ENCODE measurements around the gene FYTTD1.

FYTTD1 gene

GRCh38 chr3:197736491-197737318, 13.0 kb upstream of the FYTTD1 start, which contains the start of gene RUBCN:
Gene RUBCN, minus strand, starts transcription at chr3:197736904. Its CDS starts 185 bp downstream, at chr3:197736719.
- ChIA-PET CTCF (interaction anchor here (1.1 kb wide), 1 partner anchor 12 kb away, joined by 3 read pairs; the partner anchor contains the start of gene FYTTD1), POLR2A (no interaction called here)
- H3K9me3 ChIP-seq (ENCODE audit: control extremely low read depth in 1 of 5, control insufficient read depth in 4 of 5, insufficient read depth in 2 of 5, low read depth in 1 of 5, low read length in 4 of 5): no peaks in the 10 kb centered on the region
- peaks cover 7 to 30% (median 29%) of the 10 kb centered on the region in 4 experiments for H3K4me1 ChIP-seq (ENCODE audit: control extremely low read depth in 1 of 4, control insufficient read depth in 4 of 4, insufficient read depth in 4 of 4, low read length in 3 of 4)
- 0% methylated on average over 91 of the region's 92 CpGs for WGBS (ENCODE audit: insufficient coverage)
- H3K27ac ChIP-seq (ENCODE audit: insufficient read depth in 1 of 2, low read depth in 1 of 2, low read length in 2 of 2, poor library complexity in 1 of 2, severe bottlenecking in 2 of 2): peak within 1 kb of the TSS; percentile 34 to 72
- no peaks in the 10 kb centered on the region for H3K27me3 ChIP-seq (replicated peaks in 2 of 5; ENCODE audit: control insufficient read depth in 4 of 5, insufficient read depth in 5 of 5, low read length in 4 of 5)
- peak; percentile 96 to 98 (median 97) for DNase-seq
- no peaks in the 10 kb centered on the region for H3K36me3 ChIP-seq (ENCODE audit: control insufficient read depth in 4 of 4, insufficient read depth in 4 of 4, low read length in 3 of 4)
- H3K4me3 ChIP-seq (ENCODE audit: control insufficient read depth in 1 of 7, extremely low read depth in 1 of 7, insufficient read depth in 4 of 7, low read depth in 2 of 7, low read length in 6 of 7): peak within 1 kb of the TSS; percentile 76 to 95 (median 88)

- POLR2A ChIA-PET: no interaction called here
- Histone ChIP-seq H3K27ac (ENCODE audit: insufficient read depth in 1 of 2, low read depth in 1 of 2, low read length in 2 of 2, poor library complexity in 1 of 2, severe bottlenecking in 2 of 2) (peak overlapping the region; percentile 34 to 71), H3K27me3 (replicated peaks in 2 of 5; ENCODE audit: control insufficient read depth in 4 of 5, insufficient read depth in 5 of 5, low read length in 4 of 5) (no peaks in the 10 kb centered on the region), H3K4me3 (ENCODE audit: control insufficient read depth in 1 of 7, extremely low read depth in 1 of 7, insufficient read depth in 4 of 7, low read depth in 2 of 7, low read length in 6 of 7) (peak overlapping the region; percentile 76 to 95 (median 88)), H3K4me1 (ENCODE audit: control extremely low read depth in 1 of 4, control insufficient read depth in 4 of 4, insufficient read depth in 4 of 4, low read length in 3 of 4) (peaks cover 7 to 30% (median 29%) of the 10 kb centered on the region in 4 experiments), H3K36me3 (ENCODE audit: control insufficient read depth in 4 of 4, insufficient read depth in 4 of 4, low read length in 3 of 4) (no peaks in the 10 kb centered on the region), H3K9me3 (ENCODE audit: control extremely low read depth in 1 of 5, control insufficient read depth in 4 of 5, insufficient read depth in 2 of 5, low read depth in 1 of 5, low read length in 4 of 5) (no peaks in the 10 kb centered on the region)
- 0% methylated on average over 5 of the region's 6 CpGs for WGBS (ENCODE audit: insufficient coverage)
- CTCF ChIA-PET: interaction anchor here (1.2 kb wide), 1 partner anchor 12 kb away, joined by 5 read pairs; no protein-coding TSS in a partner anchor
- DNase-seq: no peak
Observed at GRCh38 chr3:197737319-197737649, 12.4 kb upstream of the FYTTD1 start.

DNA sequence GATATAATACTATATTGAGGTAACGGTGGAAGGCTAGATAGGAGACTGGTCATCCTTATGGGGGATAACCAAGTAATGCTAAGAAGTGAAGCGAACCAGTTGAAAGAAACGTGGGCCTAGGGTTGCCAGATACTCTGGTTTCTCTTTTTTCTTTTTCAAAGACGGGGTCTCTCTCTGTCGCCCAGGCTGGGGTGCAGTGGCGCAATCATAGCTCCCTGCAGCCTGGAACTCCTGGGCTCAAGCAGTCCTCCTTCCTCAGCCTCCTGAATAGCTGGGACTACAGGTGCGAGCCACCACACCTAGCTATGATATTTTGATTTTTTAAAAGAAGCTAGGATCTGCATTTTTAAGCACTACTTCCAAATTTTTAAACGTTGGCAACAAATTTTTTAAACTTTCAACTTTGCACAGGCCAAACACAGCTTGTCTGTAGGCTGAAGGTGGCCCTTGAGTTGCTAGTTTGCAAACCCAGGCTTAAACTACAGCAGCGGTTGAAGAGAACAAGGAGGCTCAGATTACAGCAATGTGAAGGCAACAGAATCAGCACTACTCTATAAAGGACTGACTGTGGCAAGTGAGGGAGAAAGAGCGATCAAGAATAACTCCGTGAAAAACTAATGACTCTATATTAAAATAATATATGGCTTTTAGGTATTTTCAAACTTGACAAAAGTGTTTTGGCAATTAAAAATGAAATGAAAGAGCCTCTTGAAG, 11.8 kb upstream of the FYTTD1 start:
- Histone ChIP-seq H3K9me3 (ENCODE audit: control extremely low read depth in 1 of 5, control insufficient read depth in 4 of 5, insufficient read depth in 2 of 5, low read depth in 1 of 5, low read length in 4 of 5) (no peaks in the 10 kb centered on the region), H3K27me3 (replicated peaks in 2 of 5; ENCODE audit: control insufficient read depth in 4 of 5, insufficient read depth in 5 of 5, low read length in 4 of 5) (no peaks in the 10 kb centered on the region), H3K27ac (ENCODE audit: insufficient read depth in 1 of 2, low read depth in 1 of 2, low read length in 2 of 2, poor library complexity in 1 of 2, severe bottlenecking in 2 of 2) (peak overlapping the region; percentile 34 to 71), H3K4me1 (ENCODE audit: control extremely low read depth in 1 of 4, control insufficient read depth in 4 of 4, insufficient read depth in 4 of 4, low read length in 3 of 4) (peaks cover 7 to 30% (median 29%) of the 10 kb centered on the region in 4 experiments), H3K36me3 (ENCODE audit: control insufficient read depth in 4 of 4, insufficient read depth in 4 of 4, low read length in 3 of 4) (no peaks in the 10 kb centered on the region), H3K4me3 (ENCODE audit: control insufficient read depth in 1 of 7, extremely low read depth in 1 of 7, insufficient read depth in 4 of 7, low read depth in 2 of 7, low read length in 6 of 7) (peak overlapping the region in 5 of 7 experiments; percentile 76 to 95 (median 88))
- ChIA-PET POLR2A (interaction anchor here (0.6 kb wide), 1 partner anchor 45 kb away, joined by 4 read pairs; no protein-coding TSS in a partner anchor), CTCF (interaction anchor here (1.0 to 1.2 kb wide), 2 partner anchors 11 to 72 kb away, joined by 3 to 5 read pairs; no protein-coding TSS in a partner anchor)
- 83% methylated on average over 5 of the region's 11 CpGs for WGBS (ENCODE audit: insufficient coverage)
- DNase-seq: no peak

GRCh38 chr3:197742787-197743186, 6.9 kb upstream of the FYTTD1 start:
- ChIA-PET CTCF (interaction anchor here (0.6 to 0.9 kb wide), 2 partner anchors 28 to 33 kb away, joined by 3 to 4 read pairs; no protein-coding TSS in a partner anchor), POLR2A (interaction anchor here (0.6 kb wide), 1 partner anchor 147 kb away, joined by 3 read pairs; no protein-coding TSS in a partner anchor)
- H3K36me3 ChIP-seq (ENCODE audit: control insufficient read depth in 4 of 4, insufficient read depth in 4 of 4, low read length in 3 of 4): no peaks in the 10 kb centered on the region
- DNase-seq: no peak
- no peak overlapping the region for H3K4me3 ChIP-seq (ENCODE audit: control insufficient read depth in 1 of 7, extremely low read depth in 1 of 7, insufficient read depth in 4 of 7, low read depth in 2 of 7, low read length in 6 of 7)
- H3K27me3 ChIP-seq (replicated peaks in 2 of 5; ENCODE audit: control insufficient read depth in 4 of 5, insufficient read depth in 5 of 5, low read length in 4 of 5): no peaks in the 10 kb centered on the region
- H3K4me1 ChIP-seq (ENCODE audit: control extremely low read depth in 1 of 4, control insufficient read depth in 4 of 4, insufficient read depth in 4 of 4, low read length in 3 of 4): peaks cover 0 to 1% (median under 1%) of the 10 kb centered on the region in 4 experiments
- H3K9me3 ChIP-seq (ENCODE audit: control extremely low read depth in 1 of 5, control insufficient read depth in 4 of 5, insufficient read depth in 2 of 5, low read depth in 1 of 5, low read length in 4 of 5): no peaks in the 10 kb centered on the region
- H3K27ac ChIP-seq (ENCODE audit: insufficient read depth in 1 of 2, low read depth in 1 of 2, low read length in 2 of 2, poor library complexity in 1 of 2, severe bottlenecking in 2 of 2): no peak overlapping the region
- 100% methylated on average over 1 of the region's 3 CpGs for WGBS (ENCODE audit: insufficient coverage)

DNA sequence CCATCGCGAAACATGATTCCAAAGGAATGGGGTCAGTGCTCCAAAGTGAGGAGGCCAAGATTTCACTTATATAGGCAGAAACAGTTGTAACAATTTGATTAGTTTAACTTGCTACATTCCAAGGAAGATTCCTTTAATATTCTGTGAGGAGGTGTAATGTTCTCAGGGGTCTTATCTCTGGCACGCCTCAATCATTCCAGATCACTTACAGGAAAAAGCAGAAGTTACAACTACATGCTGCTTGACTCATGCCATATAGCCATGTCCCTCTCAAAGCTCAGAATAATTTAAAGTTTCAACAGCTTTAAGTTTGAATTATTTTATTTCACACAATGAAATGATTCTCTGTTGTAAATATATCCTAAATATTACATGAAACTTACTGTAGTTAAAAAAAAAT, 3.5 kb upstream of the FYTTD1 start:
- DNase-seq: peak in 1 of 3 donors; percentile 23
- ChIA-PET CTCF (interaction anchor here (0.6 to 1.1 kb wide), 2 partner anchors 11 to 108 kb away, joined by 3 read pairs; no protein-coding TSS in a partner anchor), POLR2A (no interaction called here)
- Histone ChIP-seq H3K9me3 (ENCODE audit: control extremely low read depth in 1 of 5, control insufficient read depth in 4 of 5, insufficient read depth in 2 of 5, low read depth in 1 of 5, low read length in 4 of 5) (no peaks in the 10 kb centered on the region), H3K27me3 (replicated peaks in 2 of 5; ENCODE audit: control insufficient read depth in 4 of 5, insufficient read depth in 5 of 5, low read length in 4 of 5) (no peaks in the 10 kb centered on the region), H3K4me1 (ENCODE audit: control extremely low read depth in 1 of 4, control insufficient read depth in 4 of 4, insufficient read depth in 4 of 4, low read length in 3 of 4) (peaks cover 7 to 20% (median 12%) of the 10 kb centered on the region in 4 experiments), H3K4me3 (ENCODE audit: control insufficient read depth in 1 of 7, extremely low read depth in 1 of 7, insufficient read depth in 4 of 7, low read depth in 2 of 7, low read length in 6 of 7) (no peak overlapping the region), H3K27ac (ENCODE audit: insufficient read depth in 1 of 2, low read depth in 1 of 2, low read length in 2 of 2, poor library complexity in 1 of 2, severe bottlenecking in 2 of 2) (no peak overlapping the region), H3K36me3 (ENCODE audit: control insufficient read depth in 4 of 4, insufficient read depth in 4 of 4, low read length in 3 of 4) (no peaks in the 10 kb centered on the region)
- WGBS (ENCODE audit: insufficient coverage): 100% methylated on average over 2 of the region's 3 CpGs

DNA sequence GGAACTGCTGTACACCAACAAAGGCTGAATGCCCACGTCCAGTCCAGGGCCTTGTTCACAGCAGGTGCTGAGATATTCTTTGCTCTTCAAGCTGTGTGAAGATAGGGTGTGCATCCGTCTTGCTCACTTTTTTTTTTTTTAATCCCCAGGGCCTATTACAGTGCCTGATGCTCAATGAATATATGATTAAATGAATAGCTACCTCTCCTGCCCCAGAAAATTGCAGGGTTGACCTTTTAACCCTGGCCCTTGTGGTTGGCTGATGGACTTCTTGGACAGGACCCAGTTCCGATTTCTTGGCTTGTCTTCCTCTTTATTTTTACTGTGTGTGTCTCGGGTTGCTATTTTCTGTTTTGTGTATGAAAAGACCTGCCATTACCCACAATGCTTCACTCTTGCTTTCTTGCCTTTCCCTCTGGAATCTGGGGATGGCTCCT, 2.9 kb upstream of the FYTTD1 start:
- ChIA-PET CTCF (interaction anchor here (0.6 to 1.1 kb wide), 3 partner anchors 12 to 107 kb away, joined by 3 to 5 read pairs (median 3); no protein-coding TSS in a partner anchor), POLR2A (no interaction called here)
- WGBS (ENCODE audit: insufficient coverage): no CpG with 5 or more reads among the region's 4 CpGs

More for the DNA sequence above, 2.9 kb upstream of the FYTTD1 start:
- DNase-seq: no peak
- H3K9me3 ChIP-seq (ENCODE audit: control extremely low read depth in 1 of 5, control insufficient read depth in 4 of 5, insufficient read depth in 2 of 5, low read depth in 1 of 5, low read length in 4 of 5): no peaks in the 10 kb centered on the region
- H3K4me1 ChIP-seq (ENCODE audit: control extremely low read depth in 1 of 4, control insufficient read depth in 4 of 4, insufficient read depth in 4 of 4, low read length in 3 of 4): peaks cover 7 to 24% (median 18%) of the 10 kb centered on the region in 4 experiments
- no peaks in the 10 kb centered on the region for H3K27me3 ChIP-seq (replicated peaks in 2 of 5; ENCODE audit: control insufficient read depth in 4 of 5, insufficient read depth in 5 of 5, low read length in 4 of 5)
- H3K27ac ChIP-seq (ENCODE audit: insufficient read depth in 1 of 2, low read depth in 1 of 2, low read length in 2 of 2, poor library complexity in 1 of 2, severe bottlenecking in 2 of 2): no peak overlapping the region
- no peak overlapping the region for H3K4me3 ChIP-seq (ENCODE audit: control insufficient read depth in 1 of 7, extremely low read depth in 1 of 7, insufficient read depth in 4 of 7, low read depth in 2 of 7, low read length in 6 of 7)
- no peaks in the 10 kb centered on the region for H3K36me3 ChIP-seq (ENCODE audit: control insufficient read depth in 4 of 4, insufficient read depth in 4 of 4, low read length in 3 of 4)

Data from common myeloid progenitor, CD34-positive (primary cell).